Inflammatory macrophage (primary cell): ENCODE data around the gene NCOA3.
"Not testable (repeated sequence)": the region's sequence is repeated elsewhere in the genome, so short reads cannot be mapped to it uniquely, and the experiment has no call there.

ENCODE experiments used
- DNase-seq, 2 donors: peaks; one replicate each; pipeline ENCODE4 v3.0.0-alpha.2; 2020 to 2022

NCOA3 gene

DNA sequence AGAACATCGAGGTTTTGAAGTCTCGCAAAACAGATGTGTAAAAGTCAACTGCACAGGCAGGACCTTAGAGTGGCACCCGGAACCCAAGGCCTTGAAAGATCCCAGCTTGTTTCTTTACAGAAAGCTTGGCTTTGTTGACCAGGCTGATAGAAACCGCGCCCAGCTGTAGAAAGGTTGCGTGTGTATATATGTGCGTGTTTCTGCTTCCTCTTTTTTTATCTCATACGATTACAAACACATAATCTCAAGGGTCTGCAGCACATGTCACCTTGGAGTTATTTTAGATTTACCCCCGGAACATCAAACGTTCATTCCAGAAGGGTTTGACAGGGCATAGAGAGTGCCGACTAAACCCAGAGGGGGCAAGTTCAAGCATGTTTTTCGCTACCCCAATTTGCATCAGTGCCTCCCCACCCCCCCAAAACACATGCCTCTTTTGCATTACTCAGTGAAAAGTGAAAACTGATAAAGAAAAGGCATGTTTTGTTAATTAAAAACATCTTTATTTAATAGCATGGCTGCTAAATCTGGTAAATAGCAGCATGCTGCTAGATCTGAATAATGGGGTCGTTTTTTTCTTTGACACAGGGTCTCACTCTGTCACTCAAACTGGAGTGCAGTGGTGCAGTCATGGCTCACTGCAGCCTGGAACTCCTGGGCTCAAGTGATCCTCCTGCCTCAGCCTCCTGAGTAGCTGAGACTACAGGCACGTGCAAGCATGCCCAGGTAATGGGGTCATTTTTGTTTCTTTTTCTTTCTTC lies 33.2 kb upstream of the NCOA3 start:
- peak in 1 of 2 donors; percentile 27 for DNase-seq

DNA sequence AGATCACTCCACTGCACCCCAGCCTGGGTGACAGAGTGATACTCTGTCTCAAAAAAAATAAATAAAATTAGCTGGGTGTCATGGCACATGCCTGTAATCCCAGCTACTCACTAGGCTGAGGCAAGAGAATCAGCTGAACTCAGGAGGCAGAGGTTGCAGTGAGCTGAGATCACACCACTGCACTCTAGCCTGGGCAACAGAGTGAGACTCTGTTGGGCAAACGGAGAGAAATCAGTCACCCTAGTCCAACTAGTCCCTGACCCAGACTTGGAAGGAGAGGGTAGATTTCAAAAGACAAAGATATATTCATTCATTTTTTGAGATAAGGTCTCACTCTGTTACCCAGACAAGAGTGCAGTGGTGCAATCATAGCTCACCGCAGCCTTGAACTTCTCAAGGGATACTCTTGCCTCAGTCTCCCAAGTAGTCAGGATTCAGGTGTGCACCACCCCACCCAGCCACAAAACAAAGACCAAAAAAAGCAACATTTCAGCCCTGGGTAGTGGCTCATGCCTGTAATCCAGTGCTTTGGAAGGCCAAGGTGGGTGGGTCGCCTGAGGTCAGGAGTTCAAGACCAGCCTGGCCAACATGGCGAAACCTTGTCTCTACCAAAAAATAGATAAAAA lies 26.2 kb upstream of the NCOA3 start:
- DNase-seq: peak in 1 of 2 donors; percentile 30

DNA sequence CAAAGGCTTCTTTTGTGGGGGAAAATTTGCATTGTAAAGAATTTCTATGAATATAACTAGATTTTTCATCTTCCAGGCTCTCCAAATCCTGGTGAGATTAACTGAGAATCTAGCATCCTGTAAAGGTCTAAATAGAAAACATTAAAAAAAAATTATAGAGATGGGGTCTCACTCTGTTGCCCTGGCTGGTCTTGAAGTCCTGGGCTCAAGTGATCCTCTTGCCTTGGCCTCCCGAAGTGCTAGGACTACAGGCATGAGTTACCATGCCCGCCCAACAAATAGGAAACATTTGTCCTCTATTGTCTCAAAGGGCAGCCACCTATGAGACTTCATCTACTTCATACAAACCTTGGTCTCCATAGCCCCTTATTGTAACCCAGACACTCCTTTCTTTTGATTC lies 25.2 kb upstream of the NCOA3 start:
- no peak for DNase-seq

DNA sequence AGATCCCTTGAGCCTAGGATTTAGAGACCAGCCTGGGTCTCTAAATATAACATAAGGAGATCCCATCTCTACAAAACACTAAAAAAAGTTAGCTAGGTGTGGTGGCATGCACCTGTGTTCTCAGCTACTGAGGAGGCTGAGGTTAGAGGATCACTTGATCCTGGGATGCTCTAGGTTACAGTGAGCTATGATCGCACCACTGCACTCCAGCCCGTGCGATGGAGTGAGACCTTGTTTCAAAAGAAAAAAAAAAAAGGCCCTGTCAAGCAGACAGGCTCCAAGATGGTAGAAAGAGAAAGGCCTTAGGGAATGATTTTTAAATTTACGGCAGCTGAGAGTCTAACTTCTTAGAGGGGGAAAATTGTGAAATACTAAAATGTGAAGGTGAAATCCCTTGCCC lies 22.6 kb upstream of the NCOA3 start:
- DNase-seq: no peak

DNA sequence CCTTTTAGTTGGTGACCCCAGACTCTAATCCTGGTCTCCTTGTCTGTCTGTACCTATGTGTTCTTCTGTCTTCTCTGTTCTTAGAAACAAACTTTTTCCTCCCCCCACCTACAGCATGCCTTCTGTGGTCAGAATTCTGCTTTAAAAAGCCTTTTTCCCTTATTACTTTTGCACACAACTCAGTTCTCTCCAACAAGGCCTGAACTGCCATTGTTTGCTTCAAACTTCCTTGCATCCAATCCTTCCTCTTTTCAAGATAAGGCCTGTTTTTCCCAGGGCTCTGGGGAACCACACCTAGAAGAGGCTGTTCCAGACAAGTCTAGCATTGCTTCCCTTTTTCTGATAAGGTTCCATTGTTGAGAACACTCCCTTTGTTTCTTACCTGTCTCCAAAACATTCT lies 22.2 kb upstream of the NCOA3 start:
- peak; percentile 50 to 52 for DNase-seq

DNA sequence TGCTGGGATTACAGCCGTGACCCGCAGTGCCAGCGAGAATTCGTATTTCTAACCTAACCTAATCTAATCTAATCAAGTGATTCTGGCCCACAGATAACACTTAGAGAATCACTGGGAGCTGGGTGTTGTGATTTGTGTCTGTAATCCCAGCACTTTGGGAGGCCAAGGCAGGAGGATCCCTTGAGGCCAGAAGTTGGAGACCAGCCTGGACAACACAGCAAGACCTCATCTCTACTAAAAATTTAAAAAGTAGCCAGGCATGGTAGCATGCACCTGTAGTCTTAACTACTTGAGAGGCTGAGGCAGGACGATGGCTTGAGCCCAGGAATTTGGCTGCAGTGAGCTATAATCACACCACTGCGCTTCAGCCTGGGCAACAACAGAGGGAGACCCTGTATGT lies 21.4 kb upstream of the NCOA3 start:
- no peak for DNase-seq

DNA sequence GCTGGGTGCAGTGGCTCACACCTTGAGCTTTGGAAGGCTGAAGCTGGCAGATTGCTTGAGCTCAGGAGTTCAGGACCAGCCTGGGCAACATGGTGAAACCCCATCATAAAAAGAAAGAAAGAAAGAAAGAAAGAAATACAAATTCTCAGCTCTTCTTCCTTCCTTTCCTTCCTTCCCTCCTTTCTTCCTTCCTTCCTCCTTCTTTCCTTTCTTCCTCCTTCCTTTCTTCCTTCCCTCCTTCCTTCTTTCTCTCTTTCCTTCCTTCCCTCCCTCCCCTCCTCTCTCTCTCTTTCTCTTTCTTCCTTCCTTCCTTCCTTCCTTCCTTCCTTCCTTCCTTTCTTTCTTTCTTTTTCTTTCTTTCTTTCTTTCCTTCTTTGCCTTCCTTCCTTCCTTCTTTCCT lies 21.0 kb upstream of the NCOA3 start:
- no peak for DNase-seq

DNA sequence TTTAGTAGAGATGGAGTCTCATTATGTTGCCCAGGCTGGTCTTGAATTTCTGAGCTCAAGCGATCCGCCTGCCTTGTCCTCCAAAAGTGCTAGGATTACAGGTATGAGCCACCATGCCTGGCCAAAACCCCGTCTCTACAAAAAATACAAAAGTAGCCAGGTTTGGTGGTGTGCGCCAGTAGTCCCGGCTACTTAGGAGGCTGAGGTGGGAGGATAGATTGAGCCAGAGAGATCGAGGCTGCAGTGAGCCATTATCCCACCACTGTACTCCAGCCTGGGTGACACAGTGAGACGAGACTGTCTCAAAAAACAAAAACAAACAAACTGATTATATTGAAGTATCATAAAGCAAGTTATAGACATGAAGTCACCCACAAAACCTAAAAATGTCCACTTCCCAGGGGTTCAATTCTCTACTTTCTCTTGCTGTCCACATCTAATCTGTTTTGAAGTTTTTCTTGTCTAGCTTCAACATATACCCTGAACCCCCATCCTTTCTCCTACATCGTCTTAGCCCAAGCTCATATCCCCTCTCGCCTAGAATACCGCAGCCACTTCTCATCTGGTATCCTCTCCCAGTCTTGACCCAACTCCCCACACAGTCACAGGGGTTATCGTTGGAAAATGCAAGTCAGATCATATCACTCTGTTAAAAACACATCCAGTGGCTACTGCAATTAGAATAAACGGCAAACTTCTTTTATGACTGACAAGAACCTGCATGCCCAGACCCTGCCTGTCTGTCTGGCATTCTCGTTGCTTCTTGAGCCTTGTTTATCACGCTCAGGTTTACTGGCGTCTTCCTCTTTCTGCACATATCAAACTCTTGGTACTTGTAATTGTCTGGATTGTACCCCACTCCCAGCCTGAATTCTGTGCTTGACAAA lies 20.1 kb upstream of the NCOA3 start:
- DNase-seq: no peak

DNA sequence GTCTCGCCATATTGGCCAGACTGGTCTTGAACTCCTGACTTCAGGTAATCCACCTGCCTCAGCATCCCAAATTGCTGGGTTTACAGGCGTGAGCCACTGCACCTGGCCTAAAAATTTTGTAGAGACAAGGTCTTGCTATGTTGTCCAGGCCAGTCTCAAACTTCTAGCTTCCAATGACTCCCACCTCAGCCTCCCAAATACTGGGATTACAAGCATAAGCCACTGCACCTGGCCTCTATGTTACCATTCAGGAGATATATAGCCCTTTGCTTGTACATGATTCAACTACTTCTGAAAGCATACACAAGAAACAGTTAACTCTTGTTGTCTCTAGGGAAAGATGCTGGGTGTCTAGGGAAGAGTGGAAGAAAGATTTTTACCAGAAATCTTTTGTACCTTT lies 19.0 kb upstream of the NCOA3 start:
- no peak for DNase-seq

DNA sequence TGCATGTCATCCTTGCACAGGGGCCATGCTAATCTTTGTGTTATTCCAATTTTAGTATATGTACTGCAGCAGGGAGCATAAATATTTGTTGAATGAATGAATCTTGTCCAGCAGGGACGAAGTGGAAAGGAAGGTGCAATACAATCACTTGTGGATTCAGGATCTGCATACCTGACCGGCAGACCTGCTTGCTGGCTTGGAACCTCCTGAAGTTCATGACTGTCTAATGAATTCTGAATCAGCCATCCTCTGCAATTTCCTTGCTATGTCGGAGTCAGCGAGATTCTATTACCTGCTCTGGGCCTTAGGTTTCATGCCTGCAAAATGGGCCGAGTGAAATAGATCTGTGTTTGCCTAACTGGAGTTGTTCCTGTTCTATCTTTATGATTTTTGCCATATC lies 17.4 kb upstream of the NCOA3 start:
- no peak for DNase-seq

DNA sequence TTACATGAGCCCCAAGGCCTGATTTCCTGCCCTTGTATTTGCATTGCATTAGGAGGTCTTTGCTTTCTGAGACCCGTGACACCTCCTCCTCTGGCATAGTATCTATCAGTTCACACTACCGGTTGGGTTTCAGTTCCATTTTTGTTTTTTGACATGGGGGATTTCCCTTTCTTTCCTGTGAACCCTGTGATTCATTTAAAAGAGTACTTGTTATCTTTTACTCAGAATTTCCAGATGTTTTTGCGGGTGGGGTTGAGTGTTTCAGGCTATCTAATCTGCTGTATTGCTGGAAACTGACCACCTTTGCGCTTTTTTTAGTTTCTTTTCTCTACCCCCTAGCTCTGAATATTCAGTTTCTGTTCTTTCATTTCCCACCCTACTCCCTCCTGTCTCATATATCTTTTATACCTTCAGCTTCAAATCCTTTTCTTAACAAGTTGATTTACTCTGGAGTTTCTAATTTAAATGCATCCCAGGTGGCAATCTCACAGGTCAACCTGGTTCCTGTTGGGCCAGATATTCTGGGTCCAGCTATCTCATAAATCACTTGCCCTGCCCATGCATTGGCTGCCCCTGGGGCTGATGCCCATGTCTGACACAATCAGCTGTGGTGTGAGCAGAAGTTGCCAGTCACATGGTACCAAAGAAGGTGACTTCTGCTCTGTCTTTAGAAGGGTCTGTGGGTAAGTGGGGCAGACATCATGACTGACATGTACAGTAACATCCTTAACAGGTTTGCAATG lies 14.3 kb upstream of the NCOA3 start:
- DNase-seq: peak; percentile 54

DNA sequence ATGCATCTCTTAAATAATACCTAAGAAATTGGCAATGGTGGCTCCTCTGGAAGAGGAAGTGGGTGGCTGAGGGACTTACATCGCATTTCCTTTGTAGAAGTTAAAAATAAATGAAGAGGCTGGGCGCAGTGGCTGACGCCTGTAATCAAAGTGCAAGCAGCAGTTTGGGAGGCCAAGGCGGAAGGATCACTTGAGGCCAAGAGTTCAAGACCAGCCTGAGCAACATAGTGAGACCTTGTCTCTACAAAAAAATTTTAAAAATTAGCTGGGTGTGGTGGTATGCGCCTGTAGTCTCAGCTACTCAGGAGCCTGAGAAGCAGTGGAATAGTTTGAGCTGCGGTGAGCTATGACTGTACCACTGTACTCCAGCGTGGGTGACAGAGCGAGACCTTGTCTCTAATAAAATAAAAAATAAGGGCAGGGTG lies 12.2 kb upstream of the NCOA3 start:
- peak; percentile 87 to 89 for DNase-seq

DNA sequence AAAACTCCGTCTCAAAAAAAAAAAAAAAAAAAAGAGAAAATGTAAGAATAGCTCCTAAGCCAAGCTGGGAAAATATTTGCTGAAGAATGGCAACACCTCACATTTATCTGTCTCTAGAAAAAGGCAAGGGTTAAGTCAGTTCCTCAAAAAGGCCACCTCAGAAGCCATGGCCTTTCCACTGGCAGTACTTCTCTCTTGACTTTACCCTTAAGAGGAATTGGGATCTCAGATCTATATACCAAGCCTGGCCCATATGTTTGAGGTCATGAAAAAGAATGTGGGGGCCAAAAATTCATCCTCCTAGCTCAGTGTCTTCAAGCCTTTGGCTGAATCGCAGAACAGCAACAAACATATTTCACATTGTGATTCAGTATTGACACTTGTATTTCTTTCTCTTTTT lies 10.9 kb upstream of the NCOA3 start:
- DNase-seq: peak; percentile 64 to 70

DNA sequence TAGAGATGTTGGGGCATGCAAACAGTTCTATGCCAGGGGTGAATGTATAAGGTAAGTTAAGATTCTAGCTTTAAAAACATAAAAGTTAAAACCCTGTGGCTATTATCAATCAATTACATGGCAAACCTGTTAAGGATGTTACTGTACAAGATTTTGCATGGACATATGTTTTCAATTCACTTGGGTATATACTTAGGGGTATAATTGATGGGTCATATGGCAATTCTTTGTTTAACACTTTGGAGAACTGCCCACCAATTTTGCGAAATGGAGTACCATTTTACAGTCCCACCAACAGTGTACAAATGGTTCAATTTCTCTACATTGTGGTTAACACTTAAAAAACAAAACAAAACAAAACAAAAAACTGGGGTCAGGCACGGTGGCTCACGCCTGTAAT lies 9.4 kb upstream of the NCOA3 start:
- DNase-seq: no peak

DNA sequence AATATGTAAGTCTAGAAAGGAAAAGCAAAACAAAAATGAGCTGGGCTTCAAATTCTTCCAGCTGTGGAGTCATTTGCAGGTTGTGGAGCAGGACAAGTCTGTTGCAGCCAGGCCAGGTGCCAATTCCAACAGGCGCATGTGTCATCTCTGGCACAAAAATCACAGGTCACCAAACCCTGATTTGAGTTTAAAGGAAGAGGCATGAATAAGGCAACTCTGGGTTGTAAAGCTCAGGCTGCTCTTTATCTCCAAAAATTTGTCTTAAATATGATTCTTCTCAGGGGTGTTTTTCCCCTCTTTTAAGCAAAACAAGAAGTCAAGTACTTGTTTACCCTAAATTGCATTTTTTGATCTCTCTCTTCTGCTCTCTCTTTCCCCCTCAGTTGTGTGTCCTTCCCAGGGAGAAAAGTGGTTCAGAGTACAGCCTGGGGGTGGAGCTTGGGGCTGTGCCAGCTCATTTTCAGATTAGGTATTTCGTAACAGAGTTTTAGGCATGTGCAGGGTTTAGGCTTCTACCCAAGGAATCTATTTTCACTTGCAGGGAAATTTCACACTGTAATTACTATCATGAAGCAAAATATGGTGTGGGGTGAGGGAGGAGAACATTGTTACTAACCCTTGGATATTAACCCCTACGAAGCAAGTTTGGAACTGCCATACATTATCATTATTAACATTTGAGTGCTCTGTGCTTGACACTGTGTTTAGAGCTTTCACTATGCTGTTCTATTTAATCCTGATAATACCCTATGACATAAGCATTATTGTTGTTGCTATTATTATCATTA lies 8.3 kb upstream of the NCOA3 start:
- peak; percentile 59 to 64 for DNase-seq

DNA sequence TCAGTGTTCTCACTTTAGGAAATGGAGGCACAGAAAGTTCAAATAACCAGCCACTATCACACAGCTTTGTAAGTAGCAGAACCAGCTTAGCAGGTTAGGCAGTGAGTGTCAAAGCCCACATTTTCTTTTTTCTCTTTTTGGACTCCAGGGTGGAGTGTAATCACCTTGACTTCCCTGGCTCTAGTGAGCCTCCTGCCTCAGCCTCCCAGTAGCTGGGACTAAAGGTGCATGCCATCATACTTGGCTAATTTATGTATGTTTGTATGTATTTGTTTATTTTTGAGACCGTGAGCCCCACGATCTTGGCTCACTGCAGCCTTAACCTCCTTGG lies 7.8 kb upstream of the NCOA3 start:
- DNase-seq: no peak

DNA sequence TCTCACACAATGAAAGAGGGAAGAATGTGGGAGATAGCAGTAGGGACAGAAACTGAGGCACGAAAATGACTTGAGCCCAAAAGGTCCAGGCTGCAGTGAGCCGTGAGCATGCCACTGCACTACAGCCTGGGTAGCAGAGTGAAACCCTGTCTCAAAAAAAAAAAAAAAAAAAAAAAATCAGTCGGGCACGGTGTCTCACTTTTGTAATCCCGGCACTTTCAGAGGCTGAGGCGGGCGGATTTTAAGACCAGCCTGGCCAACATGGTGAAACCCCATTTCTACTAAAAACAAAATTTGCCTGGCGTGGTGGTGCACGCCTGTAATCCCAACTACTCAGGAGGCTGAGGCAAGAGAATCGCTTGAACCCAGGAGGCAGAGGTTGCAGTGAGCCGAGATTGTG lies 7.1 kb upstream of the NCOA3 start:
- not testable (repeated sequence) for DNase-seq

DNA sequence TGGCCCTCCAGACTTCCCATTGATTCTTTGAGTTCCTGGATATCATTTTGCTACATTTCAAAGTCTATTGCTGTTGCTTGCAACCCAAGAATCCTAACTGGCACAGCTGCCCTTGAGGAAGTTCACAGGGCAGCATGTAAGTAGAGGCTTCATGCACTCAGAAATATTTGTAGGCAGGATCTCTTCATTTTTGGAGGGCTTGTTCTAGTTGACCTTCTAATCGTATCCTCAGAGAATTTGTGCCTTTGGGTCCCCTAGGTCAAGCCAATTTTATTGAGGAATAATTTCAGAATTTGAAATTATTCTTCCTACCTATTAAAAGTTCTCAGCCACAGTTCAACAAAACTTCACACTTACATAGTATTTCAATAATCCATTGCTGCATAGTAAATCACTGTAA lies 5.6 kb upstream of the NCOA3 start:
- no peak for DNase-seq

DNA sequence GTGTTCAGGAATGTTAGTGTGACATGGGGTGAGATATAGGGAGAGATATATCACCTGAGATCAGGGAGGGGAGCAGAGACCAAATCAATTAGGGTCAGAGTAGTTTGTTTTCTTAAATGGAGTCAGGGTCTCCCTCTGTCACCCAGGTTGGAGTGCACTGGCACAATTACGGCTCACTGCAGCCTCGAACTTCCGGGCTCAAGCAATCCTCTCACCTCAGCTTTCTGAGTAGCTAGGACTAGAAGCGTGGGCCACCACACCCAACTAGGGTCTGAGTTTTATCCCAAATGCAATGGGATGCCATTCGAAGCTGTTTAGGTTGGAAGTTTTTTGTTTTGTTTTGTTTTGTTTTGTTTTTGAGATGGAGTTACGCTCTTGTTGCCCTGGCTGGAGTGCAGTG lies 3.1 kb upstream of the NCOA3 start:
- no peak for DNase-seq

DNA sequence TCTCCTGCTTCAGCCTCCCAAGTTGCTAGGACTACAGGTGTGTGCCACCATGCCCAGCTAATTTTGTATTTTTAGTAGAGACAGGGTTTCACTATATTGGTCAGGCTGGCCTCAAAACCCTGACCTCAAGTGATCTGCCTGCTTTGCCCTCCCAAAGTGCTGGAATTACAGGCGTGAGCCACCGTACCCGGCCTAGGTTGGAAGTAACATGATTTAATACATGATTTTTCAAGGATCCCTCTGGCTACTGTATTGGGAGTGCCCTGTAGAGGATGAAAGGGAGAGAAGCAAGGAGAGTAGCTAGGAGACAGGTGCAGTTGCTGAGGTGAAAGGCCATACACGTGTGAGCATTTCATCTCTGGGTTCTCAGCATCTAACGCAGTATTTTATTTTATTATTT lies 2.6 kb upstream of the NCOA3 start:
- DNase-seq: no peak

DNA sequence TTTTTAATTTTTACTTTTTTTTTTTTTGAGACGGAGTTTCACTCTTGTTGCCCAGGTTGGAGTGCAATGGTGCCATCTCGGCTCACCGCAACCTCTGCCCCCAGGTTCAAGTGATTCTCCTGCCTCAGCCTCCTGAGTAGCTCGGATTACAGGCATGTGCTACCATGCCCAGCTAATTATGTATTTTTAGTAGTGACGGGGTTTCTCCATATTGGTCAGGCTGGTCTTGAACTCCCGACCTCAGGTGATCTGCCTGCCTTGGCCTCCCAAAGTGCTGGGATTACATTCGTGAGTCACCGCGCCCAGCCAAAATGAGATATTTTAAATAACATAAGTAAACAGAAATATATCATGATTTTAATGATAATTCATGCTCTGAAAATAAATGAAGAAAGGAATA lies 1.6 kb upstream of the NCOA3 start:
- not testable (repeated sequence) for DNase-seq

DNA sequence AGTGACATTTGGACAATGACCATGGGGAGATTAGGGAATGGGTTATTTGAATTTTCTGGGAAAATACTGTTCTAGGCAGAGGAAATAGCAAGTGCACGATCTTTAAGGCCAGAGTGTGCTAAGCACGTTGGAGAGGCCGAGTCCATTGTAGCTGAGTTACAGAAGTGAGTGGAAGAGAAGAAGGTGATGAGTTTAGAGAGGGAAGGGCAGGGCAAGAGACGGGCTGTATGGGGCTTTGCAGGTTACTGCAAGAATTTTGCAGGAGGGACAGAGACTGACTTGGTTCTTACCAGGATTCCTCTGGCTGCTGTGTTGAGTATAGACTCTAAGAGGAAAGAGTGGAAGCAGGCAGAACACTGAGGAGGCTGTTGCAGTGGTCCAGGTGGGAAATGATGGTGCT lies 1.1 kb upstream of the NCOA3 start:
- DNase-seq: no peak
